ENCODE measurements around the gene SFT2D1. TPM values are rescaled to one million over a fixed set of nuclear protein-coding genes. Genes with fewer than 3 reads are reported as not detected.
"Not testable (repeated sequence)": the region's sequence is repeated elsewhere in the genome, so short reads cannot be mapped to it uniquely, and the experiment has no call there.

SFT2D1 gene
- total RNA-seq, 1 experiment from 2014 or later = 39.5 TPM

- H3K9me3 Mint-ChIP-seq (ENCODE audit: unreplicated experiment) = no peaks in the 10 kb centered on the region
- no peak overlapping the region for H3K4me3 Mint-ChIP-seq (ENCODE audit: unreplicated experiment)
- CTCF ChIA-PET = no interaction called here
- DNase-seq (ENCODE audit: unreplicated experiment) = no peak
- no TSS peak for BruUV-seq (replicated peaks)
- POLR2A ChIA-PET = interaction anchor here (0.6 to 0.8 kb wide), 2 partner anchors 12 to 33 kb away, joined by 3 read pairs; no protein-coding TSS in a partner anchor
- H3K27ac Mint-ChIP-seq (ENCODE audit: low read depth, unreplicated experiment) = no peak overlapping the region
- no peaks in the 10 kb centered on the region for H3K4me1 Mint-ChIP-seq (ENCODE audit: insufficient read depth, unreplicated experiment)
- peaks cover 7% of the 10 kb centered on the region for H3K36me3 Mint-ChIP-seq (ENCODE audit: insufficient read depth, unreplicated experiment)
- TF ChIP-seq CTCF (IDR thresholded peaks at IDR 0.05; ENCODE audit: unreplicated experiment) = no peak
- intact Hi-C loops (cut with micrococcal nuclease) = no loop called here
- peaks cover 8% of the 10 kb centered on the region for H3K27me3 Mint-ChIP-seq (ENCODE audit: insufficient read depth, unreplicated experiment)
These were observed 6.1 kb upstream of the SFT2D1 start for GRCh38 chr6:166348305-166348949.

GRCh38 chr6:166346965-166347364 lies 4.6 kb upstream of the SFT2D1 start:
- POLR2A ChIA-PET = interaction anchor here (1.0 to 1.4 kb wide), 2 partner anchors 11 to 14 kb away, joined by 3 to 5 read pairs; no protein-coding TSS in a partner anchor
- no peak overlapping the region for H3K4me3 Mint-ChIP-seq (ENCODE audit: unreplicated experiment)
- no peak overlapping the region for H3K27ac Mint-ChIP-seq (ENCODE audit: low read depth, unreplicated experiment)
- peaks cover 7% of the 10 kb centered on the region for H3K27me3 Mint-ChIP-seq (ENCODE audit: insufficient read depth, unreplicated experiment)
- no peak for TF ChIP-seq CTCF (IDR thresholded peaks at IDR 0.05; ENCODE audit: unreplicated experiment)
- no peaks in the 10 kb centered on the region for H3K9me3 Mint-ChIP-seq (ENCODE audit: unreplicated experiment)
- no peak for DNase-seq (ENCODE audit: unreplicated experiment)
- H3K4me1 Mint-ChIP-seq (ENCODE audit: insufficient read depth, unreplicated experiment) = no peaks in the 10 kb centered on the region
- peaks cover 7% of the 10 kb centered on the region for H3K36me3 Mint-ChIP-seq (ENCODE audit: insufficient read depth, unreplicated experiment)
- CTCF ChIA-PET = interaction anchor here (0.8 kb wide), 1 partner anchor 37 kb away, joined by 4 read pairs; no protein-coding TSS in a partner anchor
- intact Hi-C loops (cut with micrococcal nuclease) = no loop called here
- no TSS peak for BruUV-seq (replicated peaks)

GRCh38 chr6:166346449-166346848 lies 4.1 kb upstream of the SFT2D1 start:
- ChIA-PET CTCF (interaction anchor here (0.8 kb wide), 1 partner anchor 38 kb away, joined by 4 read pairs; no protein-coding TSS in a partner anchor), POLR2A (interaction anchor here (1.0 to 1.4 kb wide), 2 partner anchors 11 to 14 kb away, joined by 3 to 5 read pairs; no protein-coding TSS in a partner anchor)
- no peak for DNase-seq (ENCODE audit: unreplicated experiment)
- no peak for TF ChIP-seq CTCF (IDR thresholded peaks at IDR 0.05; ENCODE audit: unreplicated experiment)
- peaks cover 1% of the 10 kb centered on the region for H3K27me3 Mint-ChIP-seq (ENCODE audit: insufficient read depth, unreplicated experiment)
- intact Hi-C loops (cut with micrococcal nuclease) = no loop called here
- H3K27ac Mint-ChIP-seq (ENCODE audit: low read depth, unreplicated experiment) = no peak overlapping the region
- H3K36me3 Mint-ChIP-seq (ENCODE audit: insufficient read depth, unreplicated experiment) = peaks cover 7% of the 10 kb centered on the region
- H3K9me3 Mint-ChIP-seq (ENCODE audit: unreplicated experiment) = no peaks in the 10 kb centered on the region
- no peak overlapping the region for H3K4me3 Mint-ChIP-seq (ENCODE audit: unreplicated experiment)
- H3K4me1 Mint-ChIP-seq (ENCODE audit: insufficient read depth, unreplicated experiment) = no peaks in the 10 kb centered on the region
- no TSS peak for BruUV-seq (replicated peaks)

GRCh38 chr6:166345672-166346071 lies 3.3 kb upstream of the SFT2D1 start:
- H3K4me3 Mint-ChIP-seq (ENCODE audit: unreplicated experiment); H3K36me3 Mint-ChIP-seq (ENCODE audit: insufficient read depth, unreplicated experiment); BruUV-seq (replicated peaks); POLR2A ChIA-PET; H3K27ac Mint-ChIP-seq (ENCODE audit: low read depth, unreplicated experiment); H3K4me1 Mint-ChIP-seq (ENCODE audit: insufficient read depth, unreplicated experiment); DNase-seq (ENCODE audit: unreplicated experiment); H3K9me3 Mint-ChIP-seq (ENCODE audit: unreplicated experiment); H3K27me3 Mint-ChIP-seq (ENCODE audit: insufficient read depth, unreplicated experiment); intact Hi-C loops (cut with micrococcal nuclease): not testable (repeated sequence)
- CTCF ChIA-PET = interaction anchor here (0.6 to 2.1 kb wide), 2 partner anchors 36 to 651 kb away, joined by 3 to 8 read pairs; no protein-coding TSS in a partner anchor

GRCh38 chr6:166344921-166345320 lies 2.6 kb upstream of the SFT2D1 start:
- H3K4me3 Mint-ChIP-seq (ENCODE audit: unreplicated experiment); H3K36me3 Mint-ChIP-seq (ENCODE audit: insufficient read depth, unreplicated experiment); H3K27me3 Mint-ChIP-seq (ENCODE audit: insufficient read depth, unreplicated experiment); BruUV-seq (replicated peaks); DNase-seq (ENCODE audit: unreplicated experiment); H3K9me3 Mint-ChIP-seq (ENCODE audit: unreplicated experiment); H3K4me1 Mint-ChIP-seq (ENCODE audit: insufficient read depth, unreplicated experiment); H3K27ac Mint-ChIP-seq (ENCODE audit: low read depth, unreplicated experiment); intact Hi-C loops (cut with micrococcal nuclease): not testable (repeated sequence)
- POLR2A ChIA-PET = interaction anchor here (4.5 kb wide), 1 partner anchor 36 kb away, joined by 37 read pairs; no protein-coding TSS in a partner anchor
- CTCF ChIA-PET = interaction anchor here (0.6 to 2.1 kb wide), 4 partner anchors 34 to 652 kb away, joined by 3 to 8 read pairs (median 4); no protein-coding TSS in a partner anchor
